ENCODE measurements around the gene TRAPPC2L. TPM values are rescaled to one million over a fixed set of nuclear protein-coding genes. Genes with fewer than 3 reads are reported as not detected.

Gene TRAPPC2L
- total and polyA plus RNA-seq, 2 of the 13 experiments (the other 11 are each of a cell fraction or from before 2014, with no cell fraction given): 96.3 to 107 TPM

GRCh38 chr16:88811769-88812512 lies 45.0 kb upstream of the TRAPPC2L start, which contains the start of gene APRT (continued):
- TF ChIP-seq, protein P1, sequence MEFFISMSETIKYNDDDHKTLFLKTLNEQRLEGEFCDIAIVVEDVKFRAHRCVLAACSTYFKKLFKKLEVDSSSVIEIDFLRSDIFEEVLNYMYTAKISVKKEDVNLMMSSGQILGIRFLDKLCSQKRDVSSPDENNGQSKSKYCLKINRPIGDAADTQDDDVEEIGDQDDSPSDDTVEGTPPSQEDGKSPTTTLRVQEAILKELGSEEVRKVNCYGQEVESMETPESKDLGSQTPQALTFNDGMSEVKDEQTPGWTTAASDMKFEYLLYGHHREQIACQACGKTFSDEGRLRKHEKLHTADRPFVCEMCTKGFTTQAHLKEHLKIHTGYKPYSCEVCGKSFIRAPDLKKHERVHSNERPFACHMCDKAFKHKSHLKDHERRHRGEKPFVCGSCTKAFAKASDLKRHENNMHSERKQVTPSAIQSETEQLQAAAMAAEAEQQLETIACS (CRISPR knock-in tag; IDR thresholded peaks at IDR 0.05): peak; percentile 46; the same call in 1 of the 2 replicates
- TF ChIP-seq CENPBD1 (CRISPR knock-in tag; IDR thresholded peaks at IDR 0.05; ENCODE audit: borderline replicate concordance, low read depth) (no peak; the same call in 1 of the 2 replicates), ZNF547 (CRISPR knock-in tag; IDR thresholded peaks at IDR 0.05) (peak; percentile 96), GABPB1 (CRISPR knock-in tag; IDR thresholded peaks at IDR 0.05) (peak; percentile 88), LCORL (IDR thresholded peaks at IDR 0.05) (no peak), LCORL (CRISPR knock-in tag; IDR thresholded peaks at IDR 0.05) (peak; percentile 65; the same call in 1 of the 2 replicates), ZNF225 (CRISPR knock-in tag; IDR thresholded peaks at IDR 0.05) (no peak; the same call in 1 of the 2 replicates), PRMT3 (CRISPR knock-in tag; IDR thresholded peaks at IDR 0.05; ENCODE audit: borderline replicate concordance, low read depth) (no peak), ARID5B (CRISPR knock-in tag; IDR thresholded peaks at IDR 0.05) (peak; percentile 26; the same call in 1 of the 2 replicates), PHF5A (CRISPR knock-in tag; IDR thresholded peaks at IDR 0.05; ENCODE audit: low read depth, unreplicated experiment) (peak; percentile 67)
- TF ChIP-seq, protein P2, sequence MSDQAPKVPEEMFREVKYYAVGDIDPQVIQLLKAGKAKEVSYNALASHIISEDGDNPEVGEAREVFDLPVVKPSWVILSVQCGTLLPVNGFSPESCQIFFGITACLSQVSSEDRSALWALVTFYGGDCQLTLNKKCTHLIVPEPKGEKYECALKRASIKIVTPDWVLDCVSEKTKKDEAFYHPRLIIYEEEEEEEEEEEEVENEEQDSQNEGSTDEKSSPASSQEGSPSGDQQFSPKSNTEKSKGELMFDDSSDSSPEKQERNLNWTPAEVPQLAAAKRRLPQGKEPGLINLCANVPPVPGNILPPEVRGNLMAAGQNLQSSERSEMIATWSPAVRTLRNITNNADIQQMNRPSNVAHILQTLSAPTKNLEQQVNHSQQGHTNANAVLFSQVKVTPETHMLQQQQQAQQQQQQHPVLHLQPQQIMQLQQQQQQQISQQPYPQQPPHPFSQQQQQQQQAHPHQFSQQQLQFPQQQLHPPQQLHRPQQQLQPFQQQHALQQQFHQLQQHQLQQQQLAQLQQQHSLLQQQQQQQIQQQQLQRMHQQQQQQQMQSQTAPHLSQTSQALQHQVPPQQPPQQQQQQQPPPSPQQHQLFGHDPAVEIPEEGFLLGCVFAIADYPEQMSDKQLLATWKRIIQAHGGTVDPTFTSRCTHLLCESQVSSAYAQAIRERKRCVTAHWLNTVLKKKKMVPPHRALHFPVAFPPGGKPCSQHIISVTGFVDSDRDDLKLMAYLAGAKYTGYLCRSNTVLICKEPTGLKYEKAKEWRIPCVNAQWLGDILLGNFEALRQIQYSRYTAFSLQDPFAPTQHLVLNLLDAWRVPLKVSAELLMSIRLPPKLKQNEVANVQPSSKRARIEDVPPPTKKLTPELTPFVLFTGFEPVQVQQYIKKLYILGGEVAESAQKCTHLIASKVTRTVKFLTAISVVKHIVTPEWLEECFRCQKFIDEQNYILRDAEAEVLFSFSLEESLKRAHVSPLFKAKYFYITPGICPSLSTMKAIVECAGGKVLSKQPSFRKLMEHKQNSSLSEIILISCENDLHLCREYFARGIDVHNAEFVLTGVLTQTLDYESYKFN (CRISPR knock-in tag; conservative IDR thresholded peaks at IDR 0.05): peak; percentile 62
- TF ChIP-seq, protein P3, sequence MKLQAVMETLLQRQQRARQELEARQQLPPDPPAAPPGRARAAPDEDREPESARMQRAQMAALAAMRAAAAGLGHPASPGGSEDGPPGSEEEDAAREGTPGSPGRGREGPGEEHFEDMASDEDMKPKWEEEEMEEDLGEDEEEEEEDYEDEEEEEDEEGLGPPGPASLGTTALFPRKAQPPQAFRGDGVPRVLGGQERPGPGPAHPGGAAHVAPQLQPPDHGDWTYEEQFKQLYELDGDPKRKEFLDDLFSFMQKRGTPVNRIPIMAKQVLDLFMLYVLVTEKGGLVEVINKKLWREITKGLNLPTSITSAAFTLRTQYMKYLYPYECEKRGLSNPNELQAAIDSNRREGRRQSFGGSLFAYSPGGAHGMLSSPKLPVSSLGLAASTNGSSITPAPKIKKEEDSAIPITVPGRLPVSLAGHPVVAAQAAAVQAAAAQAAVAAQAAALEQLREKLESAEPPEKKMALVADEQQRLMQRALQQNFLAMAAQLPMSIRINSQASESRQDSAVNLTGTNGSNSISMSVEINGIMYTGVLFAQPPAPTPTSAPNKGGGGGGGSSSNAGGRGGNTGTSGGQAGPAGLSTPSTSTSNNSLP (IDR thresholded peaks at IDR 0.05; ENCODE audit: low read depth, low read length): no peak
- TF ChIP-seq, protein P4, sequence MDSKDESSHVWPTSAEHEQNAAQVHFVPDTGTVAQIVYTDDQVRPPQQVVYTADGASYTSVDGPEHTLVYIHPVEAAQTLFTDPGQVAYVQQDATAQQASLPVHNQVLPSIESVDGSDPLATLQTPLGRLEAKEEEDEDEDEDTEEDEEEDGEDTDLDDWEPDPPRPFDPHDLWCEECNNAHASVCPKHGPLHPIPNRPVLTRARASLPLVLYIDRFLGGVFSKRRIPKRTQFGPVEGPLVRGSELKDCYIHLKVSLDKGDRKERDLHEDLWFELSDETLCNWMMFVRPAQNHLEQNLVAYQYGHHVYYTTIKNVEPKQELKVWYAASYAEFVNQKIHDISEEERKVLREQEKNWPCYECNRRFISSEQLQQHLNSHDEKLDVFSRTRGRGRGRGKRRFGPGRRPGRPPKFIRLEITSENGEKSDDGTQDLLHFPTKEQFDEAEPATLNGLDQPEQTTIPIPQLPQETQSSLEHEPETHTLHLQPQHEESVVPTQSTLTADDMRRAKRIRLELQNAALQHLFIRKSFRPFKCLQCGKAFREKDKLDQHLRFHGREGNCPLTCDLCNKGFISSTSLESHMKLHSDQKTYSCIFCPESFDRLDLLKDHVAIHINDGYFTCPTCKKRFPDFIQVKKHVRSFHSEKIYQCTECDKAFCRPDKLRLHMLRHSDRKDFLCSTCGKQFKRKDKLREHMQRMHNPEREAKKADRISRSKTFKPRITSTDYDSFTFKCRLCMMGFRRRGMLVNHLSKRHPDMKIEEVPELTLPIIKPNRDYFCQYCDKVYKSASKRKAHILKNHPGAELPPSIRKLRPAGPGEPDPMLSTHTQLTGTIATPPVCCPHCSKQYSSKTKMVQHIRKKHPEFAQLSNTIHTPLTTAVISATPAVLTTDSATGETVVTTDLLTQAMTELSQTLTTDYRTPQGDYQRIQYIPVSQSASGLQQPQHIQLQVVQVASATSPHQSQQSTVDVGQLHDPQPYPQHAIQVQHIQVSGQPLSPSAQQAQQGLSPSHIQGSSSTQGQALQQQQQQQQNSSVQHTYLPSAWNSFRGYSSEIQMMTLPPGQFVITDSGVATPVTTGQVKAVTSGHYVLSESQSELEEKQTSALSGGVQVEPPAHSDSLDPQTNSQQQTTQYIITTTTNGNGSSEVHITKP (CRISPR knock-in tag; IDR thresholded peaks at IDR 0.05; ENCODE audit: low read depth): peak; percentile 90

Measured in HepG2 (cell line).